SH-SY5Y (cell line): ENCODE data around the gene AGAP1.

Experiments
- GATA2 ChIP-seq: IDR thresholded peaks from 2 replicates; pipeline ENCODE4 v1.6.1; 2011; ENCODE audit warnings: mild to moderate bottlenecking, low read depth, low read length
- GATA3 ChIP-seq: IDR thresholded peaks from 2 replicates; pipeline ENCODE4 v1.6.1; 2011; ENCODE audit warnings: low read depth, mild to moderate bottlenecking, low read length, moderate library complexity

DNA sequence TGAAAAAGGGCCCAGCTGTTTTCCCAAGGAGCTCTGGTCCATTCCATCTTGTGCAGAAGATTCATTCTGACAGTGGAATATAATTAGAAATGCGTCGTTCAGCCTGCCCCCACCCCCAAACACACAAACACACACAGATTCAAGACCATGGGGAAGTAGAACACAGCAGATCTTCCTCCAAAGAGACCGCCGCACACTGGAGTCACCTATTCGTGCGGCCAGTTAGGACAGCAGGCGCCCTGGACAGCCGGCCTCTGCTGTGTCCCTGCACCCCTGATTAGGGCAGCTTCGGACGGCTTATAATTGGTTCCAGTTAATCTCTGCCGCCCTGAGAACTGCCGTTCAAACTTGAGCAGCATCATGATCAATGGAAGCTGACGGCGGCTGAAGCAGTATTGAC lies 558.4 kb downstream of the AGAP1 start:
- TF ChIP-seq GATA3 (no peak), GATA2 (no peak)
